Liver (tissue), 9 donors: Measurements from ENCODE around the gene ADAM11. TPM values are rescaled to one million over a fixed set of nuclear protein-coding genes. Genes with fewer than 3 reads are reported as not detected.

ENCODE experiments used
- DNase-seq: peaks from one replicate; pipeline ENCODE4 v3.0.0-alpha.2; 2017; ENCODE audit warnings: low spot score
- H3K27ac ChIP-seq, 2 donors: one replicate each; pipeline ENCODE4 v1.7.0; 2013; ENCODE audit warnings: inconsistent platforms in 2 of 2, low read length in 2 of 2, control low read depth in 1 of 2, low read depth in 1 of 2, mild to moderate bottlenecking in 1 of 2
- H3K27me3 ChIP-seq, 4 donors: one replicate each; pipeline versions ENCODE4 v1.6.1 to v1.7.0; 2013; ENCODE audit warnings: low read length in 3 of 4, inconsistent platforms in 1 of 4, mild to moderate bottlenecking in 1 of 4, moderate library complexity in 1 of 4; ENCODE audit not compliant: control insufficient read depth in 4 of 4, insufficient read depth in 4 of 4
- H3K36me3 ChIP-seq, 4 donors: one replicate each; pipeline versions ENCODE4 v1.6.1 to v1.7.0; 2013; ENCODE audit warnings: low read length in 3 of 4, mild to moderate bottlenecking in 3 of 4, low read depth in 1 of 4, moderate library complexity in 1 of 4; ENCODE audit not compliant: control insufficient read depth in 4 of 4, insufficient read depth in 3 of 4
- H3K4me1 ChIP-seq, 4 donors: one replicate each; pipeline versions ENCODE4 v1.6.1 to v1.7.0; 2013; ENCODE audit warnings: low read length in 3 of 4, mild to moderate bottlenecking in 3 of 4, moderate library complexity in 1 of 4; ENCODE audit not compliant: control insufficient read depth in 4 of 4, insufficient read depth in 4 of 4
- H3K4me3 ChIP-seq, 3 donors: one replicate each; pipeline versions ENCODE4 v1.6.1 to v1.7.0; 2013; ENCODE audit warnings: low read length in 3 of 3, control low read depth in 1 of 3, low read depth in 1 of 3, mild to moderate bottlenecking in 1 of 3
- H3K9ac ChIP-seq, 2 donors: one replicate each; pipeline ENCODE4 v1.7.0; 2013; ENCODE audit warnings: low read length in 2 of 2, mild to moderate bottlenecking in 2 of 2, moderate library complexity in 2 of 2, control low read depth in 1 of 2, low read depth in 1 of 2
- H3K9me3 ChIP-seq, 4 donors: one replicate each; pipeline versions ENCODE4 v1.6.1 to v1.7.0; 2013; ENCODE audit warnings: low read length in 3 of 4; ENCODE audit not compliant: control insufficient read depth in 4 of 4
- CTCF ChIP-seq: fragments of 150-350 bp; IDR thresholded peaks from 2 replicates; pipeline ENCODE4 v1.5.1; 2017; ENCODE audit warnings: improper control_type of control experiment, low read depth, low read length; ENCODE audit not compliant: missing input control
- EGR1 ChIP-seq, 2 donors: IDR thresholded peaks; 2 replicates each; pipeline ENCODE4 v1.6.1; 2016 to 2018; ENCODE audit warnings: antibody characterized with exemption in 2 of 2, low read depth in 2 of 2
- FOXA2 ChIP-seq: IDR thresholded peaks from 2 replicates; pipeline ENCODE4 v1.6.1; 2016; ENCODE audit warnings: antibody characterized with exemption
- HNF4G ChIP-seq: IDR thresholded peaks from 2 replicates; pipeline ENCODE4 v1.6.1; 2016; ENCODE audit warnings: antibody characterized with exemption
- JUND ChIP-seq, 2 donors: IDR thresholded peaks; 2 replicates each; pipeline ENCODE4 v1.6.1; 2016; ENCODE audit warnings: antibody characterized with exemption in 2 of 2
- MAX ChIP-seq: IDR thresholded peaks from 2 replicates; pipeline ENCODE4 v1.6.1; 2016; ENCODE audit warnings: antibody characterized with exemption
- NR2F2 ChIP-seq: IDR thresholded peaks from 2 replicates; pipeline ENCODE4 v1.6.1; 2016; ENCODE audit warnings: antibody characterized with exemption
- RAD21 ChIP-seq, 2 donors: IDR thresholded peaks; 2 replicates each; pipeline ENCODE4 v1.6.1; 2016; ENCODE audit warnings: antibody characterized with exemption in 2 of 2, mild to moderate bottlenecking in 2 of 2
- RXRA ChIP-seq, 2 donors: IDR thresholded peaks; 2 replicates each; pipeline ENCODE4 v1.6.1; 2017 to 2018; ENCODE audit warnings: antibody characterized with exemption in 2 of 2, mild to moderate bottlenecking in 1 of 2
- TAF1 ChIP-seq: conservative IDR thresholded peaks from 2 replicates; pipeline ENCODE4 v1.6.1; 2016; ENCODE audit warnings: antibody characterized with exemption, mild to moderate bottlenecking
- YY1 ChIP-seq: IDR thresholded peaks from 2 replicates; pipeline ENCODE4 v1.6.1; 2016; ENCODE audit warnings: antibody characterized with exemption, mild to moderate bottlenecking
- WGBS: extraction: QIAGEN DNeasy Blood & Tissue Kit; methylation state at CpG from one replicate; pipeline ENCODE4 v1.1.7; 2013; 5-methylcytosine and 5-hydroxymethylcytosine counted together
- polyA plus RNA-seq, 2 donors: library from polyadenylated mRNA; stranded (reverse) in 1 of 2; unstranded in 1 of 2; fragments of 200-250 nt in 1 of 2; fragments of >200 nt in 1 of 2; fragmentation: Nextera tagmentation in 1 of 2; extraction: Ambion mirVana in 1 of 2; gene quantifications; one replicate each; pipeline versions ENCODE4 v1.2.1 to v1.2.3, GENCODE V29; 2013 to 2015
- total RNA-seq, 2 donors: library from RNA; depleted of rRNA; stranded (reverse); fragments of >200 nt; gene quantifications; one replicate each; pipeline ENCODE4 v1.2.3, GENCODE V29; 2014
- TF ChIP-seq, protein P1 (sequence below): IDR thresholded peaks from 2 replicates; pipeline ENCODE4 v1.6.1; 2016; ENCODE audit warnings: antibody characterized with exemption, mild to moderate bottlenecking
- TF ChIP-seq, protein P2 (sequence below): IDR thresholded peaks from 2 replicates; pipeline ENCODE4 v1.6.1; 2016; ENCODE audit warnings: antibody characterized with exemption
- donor health status: healthy.
- donor health status: healthy.
- donor health status: healthy.
- donor health status: healthy.
- donor health status: healthy.

The ADAM11 gene
- total and polyA plus RNA-seq, 4 donors: 0.06 to 1.1 (median 0.08) TPM; not detected in 1

GRCh38 chr17:44795421-44795820, 36.6 kb downstream of the ADAM11 start (continued):
- TF ChIP-seq CTCF: no peak
- TF ChIP-seq RXRA (IDR thresholded peaks at IDR 0.05): no peak
- no peak for TF ChIP-seq FOXA2

DNA sequence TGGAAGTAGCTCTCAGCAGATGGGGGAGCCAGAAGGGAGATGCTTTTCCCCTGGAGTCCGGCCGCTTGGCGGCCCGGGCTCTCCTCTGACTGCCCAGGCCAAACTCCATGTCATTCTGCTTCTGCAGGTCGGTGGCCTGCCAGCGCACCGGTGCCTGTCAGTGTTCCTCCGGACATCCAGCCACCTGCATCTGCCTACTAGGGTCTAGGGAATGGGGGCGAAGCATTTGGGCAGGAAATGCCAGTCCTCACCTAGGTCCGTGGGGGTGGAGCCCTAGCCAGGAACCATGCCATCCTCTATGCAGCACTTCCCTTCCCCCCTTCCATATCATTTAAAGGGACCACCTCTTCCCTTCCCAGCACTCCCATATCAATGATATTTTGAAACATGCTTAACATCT, 37.1 kb downstream of the ADAM11 start:
- no peak overlapping the region for H3K9ac ChIP-seq
- 78% methylated on average over 10 of the region's 10 CpGs for WGBS

More for the DNA sequence above, 37.1 kb downstream of the ADAM11 start:
- H3K4me3 ChIP-seq: no peak overlapping the region
- TF ChIP-seq, protein P1, sequence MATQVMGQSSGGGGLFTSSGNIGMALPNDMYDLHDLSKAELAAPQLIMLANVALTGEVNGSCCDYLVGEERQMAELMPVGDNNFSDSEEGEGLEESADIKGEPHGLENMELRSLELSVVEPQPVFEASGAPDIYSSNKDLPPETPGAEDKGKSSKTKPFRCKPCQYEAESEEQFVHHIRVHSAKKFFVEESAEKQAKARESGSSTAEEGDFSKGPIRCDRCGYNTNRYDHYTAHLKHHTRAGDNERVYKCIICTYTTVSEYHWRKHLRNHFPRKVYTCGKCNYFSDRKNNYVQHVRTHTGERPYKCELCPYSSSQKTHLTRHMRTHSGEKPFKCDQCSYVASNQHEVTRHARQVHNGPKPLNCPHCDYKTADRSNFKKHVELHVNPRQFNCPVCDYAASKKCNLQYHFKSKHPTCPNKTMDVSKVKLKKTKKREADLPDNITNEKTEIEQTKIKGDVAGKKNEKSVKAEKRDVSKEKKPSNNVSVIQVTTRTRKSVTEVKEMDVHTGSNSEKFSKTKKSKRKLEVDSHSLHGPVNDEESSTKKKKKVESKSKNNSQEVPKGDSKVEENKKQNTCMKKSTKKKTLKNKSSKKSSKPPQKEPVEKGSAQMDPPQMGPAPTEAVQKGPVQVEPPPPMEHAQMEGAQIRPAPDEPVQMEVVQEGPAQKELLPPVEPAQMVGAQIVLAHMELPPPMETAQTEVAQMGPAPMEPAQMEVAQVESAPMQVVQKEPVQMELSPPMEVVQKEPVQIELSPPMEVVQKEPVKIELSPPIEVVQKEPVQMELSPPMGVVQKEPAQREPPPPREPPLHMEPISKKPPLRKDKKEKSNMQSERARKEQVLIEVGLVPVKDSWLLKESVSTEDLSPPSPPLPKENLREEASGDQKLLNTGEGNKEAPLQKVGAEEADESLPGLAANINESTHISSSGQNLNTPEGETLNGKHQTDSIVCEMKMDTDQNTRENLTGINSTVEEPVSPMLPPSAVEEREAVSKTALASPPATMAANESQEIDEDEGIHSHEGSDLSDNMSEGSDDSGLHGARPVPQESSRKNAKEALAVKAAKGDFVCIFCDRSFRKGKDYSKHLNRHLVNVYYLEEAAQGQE: no peak
- TF ChIP-seq JUND (IDR thresholded peaks at IDR 0.05) (no peak), NR2F2 (no peak), YY1 (no peak), RXRA (IDR thresholded peaks at IDR 0.05) (no peak), HNF4G (no peak), RAD21 (IDR thresholded peaks at IDR 0.05) (no peak), FOXA2 (no peak), TAF1 (no peak), EGR1 (IDR thresholded peaks at IDR 0.05; ENCODE audit: low read depth in 2 of 2) (no peak), MAX (no peak), CTCF (no peak)
- TF ChIP-seq, protein P2, sequence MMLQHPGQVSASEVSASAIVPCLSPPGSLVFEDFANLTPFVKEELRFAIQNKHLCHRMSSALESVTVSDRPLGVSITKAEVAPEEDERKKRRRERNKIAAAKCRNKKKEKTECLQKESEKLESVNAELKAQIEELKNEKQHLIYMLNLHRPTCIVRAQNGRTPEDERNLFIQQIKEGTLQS: no peak
- no peak overlapping the region for H3K27ac ChIP-seq
- DNase-seq: no peak
- no peaks in the 10 kb centered on the region for H3K9me3 ChIP-seq
- no peaks in the 10 kb centered on the region for H3K36me3 ChIP-seq
- H3K4me1 ChIP-seq: peaks cover 0 to 9% (median 0%) of the 10 kb centered on the region in 4 donors
- no peaks in the 10 kb centered on the region for H3K27me3 ChIP-seq
